K562 (cell line): ENCODE data around the gene SENP7. TPM values are rescaled to one million over a fixed set of nuclear protein-coding genes. Genes with fewer than 3 reads are reported as not detected.

Source experiments
- DNMT1 ChIP-seq: fragments of 450-650 bp; IDR thresholded peaks from 2 replicates; pipeline ENCODE4 v1.6.1; 2016; ENCODE audit warnings: antibody characterized with exemption, mild to moderate bottlenecking
- ELF2 ChIP-seq: fragments of 250-450 bp; sonication (Bioruptor Pico); IDR thresholded peaks from 2 replicates; pipeline ENCODE4 v1.5.0; 2021; ENCODE audit warnings: mild to moderate bottlenecking
- HDGF ChIP-seq: fragments of 450-650 bp; IDR thresholded peaks from 2 replicates; pipeline ENCODE4 v1.6.1; 2016
- PHF8 ChIP-seq: fragments of 200-600 bp; sonication (generic); IDR thresholded peaks from 2 replicates; pipeline ENCODE4 v1.6.1; 2012; ENCODE audit warnings: mixed run types, mild to moderate bottlenecking, inconsistent platforms, low read length, moderate library complexity, borderline replicate concordance
- RBM14 ChIP-seq: fragments of 200-400 bp; formaldehyde crosslinking; IDR thresholded peaks from 2 replicates; pipeline ENCODE4 v1.6.1; 2018; ENCODE audit warnings: low read depth, mild to moderate bottlenecking, low read length, moderate library complexity, borderline replicate concordance; ENCODE audit not compliant: insufficient read depth
- RNF2 ChIP-seq: sonication (generic); IDR thresholded peaks from 2 replicates; pipeline ENCODE4 v1.6.1; 2016
- SAFB2 ChIP-seq: fragments of 200-400 bp; formaldehyde crosslinking; IDR thresholded peaks from 2 replicates; pipeline ENCODE4 v1.6.1; 2018; ENCODE audit warnings: borderline replicate concordance, low read length, low read depth, moderate library complexity; ENCODE audit not compliant: severe bottlenecking
- SLC30A9 ChIP-seq: fragments of 250-450 bp; sonication (Bioruptor Pico); IDR thresholded peaks from 2 replicates; pipeline ENCODE4 v1.8.0; 2022; ENCODE audit warnings: mild to moderate bottlenecking, moderate library complexity
- SMARCC2 ChIP-seq: fragments of 450-650 bp; IDR thresholded peaks from 2 replicates; pipeline ENCODE4 v1.6.1; 2017; ENCODE audit warnings: antibody characterized with exemption, moderate library complexity, mild to moderate bottlenecking, low read depth
- STAT5B ChIP-seq: fragments of 250-450 bp; sonication (Bioruptor Pico); IDR thresholded peaks from 2 replicates; pipeline ENCODE4 v1.8.0; 2021; ENCODE audit warnings: mild to moderate bottlenecking, inconsistent platforms
- TSC22D4 ChIP-seq: fragments of 450-650 bp; IDR thresholded peaks from 2 replicates; pipeline ENCODE4 v1.6.1; 2016; ENCODE audit warnings: missing genetic modification characterization, missing biosample characterization, control low read depth
- ZBTB7A ChIP-seq: IDR thresholded peaks from 2 replicates; pipeline ENCODE4 v1.6.1; 2011; ENCODE audit warnings: low read depth, mild to moderate bottlenecking, low read length, moderate library complexity, borderline replicate concordance; ENCODE audit not compliant: control insufficient read depth
- ZBTB8A ChIP-seq: fragments of 450-650 bp; IDR thresholded peaks from 2 replicates; pipeline ENCODE4 v1.6.1; 2018; ENCODE audit warnings: mild to moderate bottlenecking, moderate library complexity; ENCODE audit not compliant: partially characterized antibody
- ZFPM2 ChIP-seq: fragments of 250-450 bp; sonication (Bioruptor Pico); IDR thresholded peaks from 2 replicates; pipeline ENCODE4 v1.5.1; 2022; ENCODE audit warnings: mild to moderate bottlenecking
- ZFX ChIP-seq: sonication (generic); formaldehyde crosslinking; IDR thresholded peaks from 2 replicates; pipeline ENCODE4 v1.8.0; 2022; ENCODE audit warnings: mild to moderate bottlenecking, missing genetic modification reagents, moderate library complexity
- ZNF347 ChIP-seq: fragments of 450-650 bp; formaldehyde crosslinking; IDR thresholded peaks from 2 replicates; pipeline ENCODE4 v1.4.0; 2020; ENCODE audit warnings: low read depth, mild to moderate bottlenecking, moderate library complexity
- ZSCAN32 ChIP-seq: fragments of 450-650 bp; formaldehyde crosslinking; IDR thresholded peaks from 2 replicates; pipeline ENCODE4 v1.4.0; 2020; ENCODE audit warnings: mild to moderate bottlenecking, moderate library complexity
- polyA plus RNA-seq, 8 experiments: library from polyadenylated mRNA; depleted of rRNA in 4 of 8; stranded (reverse) in 5 of 8; unstranded in 3 of 8; fragments of >200 nt; fragmentation: Nextera tagmentation in 2 of 8; fragmentation: Illumina TruSeq in 1 of 8; extraction: Ambion mirVana in 2 of 8; extraction: Trizol in 1 of 8; gene quantifications; 2 replicates each; pipeline versions ENCODE4 v1.2.1 to v1.2.3, GENCODE V29; 2011 to 2014; ENCODE audit warnings: inconsistent platforms in 1 of 8, missing spikeins in 1 of 8
- total RNA-seq, 7 experiments: library from RNA; depleted of rRNA in 6 of 7; stranded (reverse); fragments of >200 nt in 6 of 7; fragmentation: Illumina TruSeq in 2 of 7; extraction: Trizol in 2 of 7; gene quantifications; 2 replicates each; pipeline versions ENCODE4 v1.2.1 to v1.2.3, GENCODE V29; 2011 to 2021; ENCODE audit warnings: low replicate concordance in 1 of 7
- TF ChIP-seq, protein P1 (sequence below), 2 experiments: IDR thresholded peaks; 2 replicates each; pipeline ENCODE4 v1.6.1; 2012; ENCODE audit warnings: improper control_type of control experiment in 2 of 2, low read depth in 2 of 2, low read length in 2 of 2, borderline replicate concordance in 1 of 2
- TF ChIP-seq, protein P2 (sequence below): fragments of 250-450 bp; sonication (Bioruptor Pico); IDR thresholded peaks from 2 replicates; pipeline ENCODE4 v1.9.0; 2021; ENCODE audit warnings: mild to moderate bottlenecking
- TF ChIP-seq, protein P3 (sequence below): IDR thresholded peaks from 2 replicates; pipeline ENCODE4 v1.6.1; 2011; ENCODE audit not compliant: insufficient read length; ENCODE audit errors: extremely low read depth
- TF ChIP-seq, protein P4 (sequence below), 2 experiments: fragments of 150-350 bp in 1 of 2; IDR thresholded peaks; 2 replicates each; pipeline ENCODE4 v1.6.1; 2012 to 2016; ENCODE audit warnings: low read depth in 2 of 2, low read length in 2 of 2, mild to moderate bottlenecking in 1 of 2, moderate library complexity in 1 of 2

The SENP7 gene
- total and polyA plus RNA-seq, 9 of the 15 experiments (the other 6 are each of a cell fraction or from before 2014, with no cell fraction given), result 4.1 to 21.9 (median 10.7) TPM

DNA sequence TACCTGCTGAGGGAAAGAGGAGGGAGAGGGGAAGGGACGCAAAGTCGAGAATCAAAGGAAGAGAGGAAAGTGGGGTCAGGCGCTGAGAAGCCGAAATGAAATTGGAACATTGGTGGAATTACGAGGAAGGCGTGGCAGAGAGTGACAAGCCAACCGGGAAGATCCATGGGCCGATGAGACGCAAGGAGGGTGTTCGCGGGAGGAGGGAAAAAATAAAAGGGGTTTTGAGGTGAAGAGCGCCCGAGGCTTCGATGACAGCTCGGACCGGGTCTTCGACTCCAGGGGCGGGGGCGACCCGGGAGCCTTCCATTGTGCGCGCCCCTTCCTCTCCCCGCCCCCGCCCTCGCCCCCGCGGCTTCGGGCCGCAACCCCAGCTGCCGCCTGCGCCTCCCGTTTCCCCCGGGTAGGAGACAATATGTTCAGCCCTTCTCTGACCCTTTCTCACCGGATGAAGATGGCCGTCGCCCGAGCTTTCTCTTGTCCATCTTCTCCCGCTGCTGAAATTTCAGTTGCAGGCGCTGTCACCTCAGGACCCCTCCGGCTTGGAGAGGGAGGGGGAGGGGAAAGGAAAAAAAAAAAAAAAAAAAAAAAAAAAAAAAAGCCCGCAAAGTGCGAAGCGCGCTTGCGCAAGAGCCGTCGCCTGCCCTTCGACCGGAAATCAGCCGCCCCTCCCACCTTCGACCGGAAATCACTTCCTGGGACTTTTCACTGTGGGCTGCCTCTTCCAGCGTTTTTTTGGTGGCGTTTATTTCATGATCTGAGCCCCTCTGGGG lies at the start of gene SENP7 (continued):
- TF ChIP-seq, protein P1, sequence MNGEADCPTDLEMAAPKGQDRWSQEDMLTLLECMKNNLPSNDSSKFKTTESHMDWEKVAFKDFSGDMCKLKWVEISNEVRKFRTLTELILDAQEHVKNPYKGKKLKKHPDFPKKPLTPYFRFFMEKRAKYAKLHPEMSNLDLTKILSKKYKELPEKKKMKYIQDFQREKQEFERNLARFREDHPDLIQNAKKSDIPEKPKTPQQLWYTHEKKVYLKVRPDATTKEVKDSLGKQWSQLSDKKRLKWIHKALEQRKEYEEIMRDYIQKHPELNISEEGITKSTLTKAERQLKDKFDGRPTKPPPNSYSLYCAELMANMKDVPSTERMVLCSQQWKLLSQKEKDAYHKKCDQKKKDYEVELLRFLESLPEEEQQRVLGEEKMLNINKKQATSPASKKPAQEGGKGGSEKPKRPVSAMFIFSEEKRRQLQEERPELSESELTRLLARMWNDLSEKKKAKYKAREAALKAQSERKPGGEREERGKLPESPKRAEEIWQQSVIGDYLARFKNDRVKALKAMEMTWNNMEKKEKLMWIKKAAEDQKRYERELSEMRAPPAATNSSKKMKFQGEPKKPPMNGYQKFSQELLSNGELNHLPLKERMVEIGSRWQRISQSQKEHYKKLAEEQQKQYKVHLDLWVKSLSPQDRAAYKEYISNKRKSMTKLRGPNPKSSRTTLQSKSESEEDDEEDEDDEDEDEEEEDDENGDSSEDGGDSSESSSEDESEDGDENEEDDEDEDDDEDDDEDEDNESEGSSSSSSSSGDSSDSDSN (IDR thresholded peaks at IDR 0.05; ENCODE audit: borderline replicate concordance in 1 of 2, low read depth in 2 of 2, low read length in 2 of 2), result no peak
- TF ChIP-seq, protein P2, sequence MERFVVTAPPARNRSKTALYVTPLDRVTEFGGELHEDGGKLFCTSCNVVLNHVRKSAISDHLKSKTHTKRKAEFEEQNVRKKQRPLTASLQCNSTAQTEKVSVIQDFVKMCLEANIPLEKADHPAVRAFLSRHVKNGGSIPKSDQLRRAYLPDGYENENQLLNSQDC, result no peak
- TF ChIP-seq RBM14, result no peak
- no peak for TF ChIP-seq ELF2 (CRISPR knock-in tag)
- no peak for TF ChIP-seq ZNF347 (CRISPR knock-in tag)
- no peak for TF ChIP-seq ZFPM2 (CRISPR knock-in tag)
- no peak for TF ChIP-seq SAFB2
- TF ChIP-seq HDGF, result no peak
- no peak for TF ChIP-seq DNMT1
- no peak for TF ChIP-seq SMARCC2
- TF ChIP-seq, protein P3, sequence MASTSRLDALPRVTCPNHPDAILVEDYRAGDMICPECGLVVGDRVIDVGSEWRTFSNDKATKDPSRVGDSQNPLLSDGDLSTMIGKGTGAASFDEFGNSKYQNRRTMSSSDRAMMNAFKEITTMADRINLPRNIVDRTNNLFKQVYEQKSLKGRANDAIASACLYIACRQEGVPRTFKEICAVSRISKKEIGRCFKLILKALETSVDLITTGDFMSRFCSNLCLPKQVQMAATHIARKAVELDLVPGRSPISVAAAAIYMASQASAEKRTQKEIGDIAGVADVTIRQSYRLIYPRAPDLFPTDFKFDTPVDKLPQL, result no peak
- TF ChIP-seq, protein P4, sequence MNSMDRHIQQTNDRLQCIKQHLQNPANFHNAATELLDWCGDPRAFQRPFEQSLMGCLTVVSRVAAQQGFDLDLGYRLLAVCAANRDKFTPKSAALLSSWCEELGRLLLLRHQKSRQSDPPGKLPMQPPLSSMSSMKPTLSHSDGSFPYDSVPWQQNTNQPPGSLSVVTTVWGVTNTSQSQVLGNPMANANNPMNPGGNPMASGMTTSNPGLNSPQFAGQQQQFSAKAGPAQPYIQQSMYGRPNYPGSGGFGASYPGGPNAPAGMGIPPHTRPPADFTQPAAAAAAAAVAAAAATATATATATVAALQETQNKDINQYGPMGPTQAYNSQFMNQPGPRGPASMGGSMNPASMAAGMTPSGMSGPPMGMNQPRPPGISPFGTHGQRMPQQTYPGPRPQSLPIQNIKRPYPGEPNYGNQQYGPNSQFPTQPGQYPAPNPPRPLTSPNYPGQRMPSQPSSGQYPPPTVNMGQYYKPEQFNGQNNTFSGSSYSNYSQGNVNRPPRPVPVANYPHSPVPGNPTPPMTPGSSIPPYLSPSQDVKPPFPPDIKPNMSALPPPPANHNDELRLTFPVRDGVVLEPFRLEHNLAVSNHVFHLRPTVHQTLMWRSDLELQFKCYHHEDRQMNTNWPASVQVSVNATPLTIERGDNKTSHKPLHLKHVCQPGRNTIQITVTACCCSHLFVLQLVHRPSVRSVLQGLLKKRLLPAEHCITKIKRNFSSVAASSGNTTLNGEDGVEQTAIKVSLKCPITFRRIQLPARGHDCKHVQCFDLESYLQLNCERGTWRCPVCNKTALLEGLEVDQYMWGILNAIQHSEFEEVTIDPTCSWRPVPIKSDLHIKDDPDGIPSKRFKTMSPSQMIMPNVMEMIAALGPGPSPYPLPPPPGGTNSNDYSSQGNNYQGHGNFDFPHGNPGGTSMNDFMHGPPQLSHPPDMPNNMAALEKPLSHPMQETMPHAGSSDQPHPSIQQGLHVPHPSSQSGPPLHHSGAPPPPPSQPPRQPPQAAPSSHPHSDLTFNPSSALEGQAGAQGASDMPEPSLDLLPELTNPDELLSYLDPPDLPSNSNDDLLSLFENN (IDR thresholded peaks at IDR 0.05; ENCODE audit: low read depth in 2 of 2, low read length in 2 of 2), result no peak
- no peak for TF ChIP-seq SLC30A9 (CRISPR knock-in tag)
- peak; percentile 58; the same call in 1 of the 2 replicates for TF ChIP-seq ZBTB7A
- peak; percentile 41 for TF ChIP-seq ZFX (CRISPR knock-in tag)
- TF ChIP-seq TSC22D4 (tag), result no peak
- no peak for TF ChIP-seq ZBTB8A
- peak; percentile 36; the same call in 1 of the 2 replicates for TF ChIP-seq PHF8
- TF ChIP-seq RNF2, result no peak
- no peak for TF ChIP-seq STAT5B
- TF ChIP-seq ZSCAN32, result no peak
